ENCODE results near the gene PRKCA.

PRKCA gene

GRCh38 chr17:66775271-66775670, 472.9 kb downstream of the PRKCA start:
- no peak overlapping the region for H3K4me3 ChIP-seq (ENCODE audit: low read depth, low read length)
- no peak for DNase-seq (ENCODE audit: low read depth)
- TF ChIP-seq, protein P1, sequence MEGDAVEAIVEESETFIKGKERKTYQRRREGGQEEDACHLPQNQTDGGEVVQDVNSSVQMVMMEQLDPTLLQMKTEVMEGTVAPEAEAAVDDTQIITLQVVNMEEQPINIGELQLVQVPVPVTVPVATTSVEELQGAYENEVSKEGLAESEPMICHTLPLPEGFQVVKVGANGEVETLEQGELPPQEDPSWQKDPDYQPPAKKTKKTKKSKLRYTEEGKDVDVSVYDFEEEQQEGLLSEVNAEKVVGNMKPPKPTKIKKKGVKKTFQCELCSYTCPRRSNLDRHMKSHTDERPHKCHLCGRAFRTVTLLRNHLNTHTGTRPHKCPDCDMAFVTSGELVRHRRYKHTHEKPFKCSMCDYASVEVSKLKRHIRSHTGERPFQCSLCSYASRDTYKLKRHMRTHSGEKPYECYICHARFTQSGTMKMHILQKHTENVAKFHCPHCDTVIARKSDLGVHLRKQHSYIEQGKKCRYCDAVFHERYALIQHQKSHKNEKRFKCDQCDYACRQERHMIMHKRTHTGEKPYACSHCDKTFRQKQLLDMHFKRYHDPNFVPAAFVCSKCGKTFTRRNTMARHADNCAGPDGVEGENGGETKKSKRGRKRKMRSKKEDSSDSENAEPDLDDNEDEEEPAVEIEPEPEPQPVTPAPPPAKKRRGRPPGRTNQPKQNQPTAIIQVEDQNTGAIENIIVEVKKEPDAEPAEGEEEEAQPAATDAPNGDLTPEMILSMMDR (IDR thresholded peaks at IDR 0.05; ENCODE audit: low read depth, low read length): no peak
- no peak for TF ChIP-seq POLR2A (IDR thresholded peaks at IDR 0.05; ENCODE audit: extremely low read depth, insufficient read length)
- TF ChIP-seq MYC (IDR thresholded peaks at IDR 0.05; ENCODE audit: low read depth, low read length): no peak
- no peak for TF ChIP-seq MAX (IDR thresholded peaks at IDR 0.05; ENCODE audit: low read depth, low read length)

DNA sequence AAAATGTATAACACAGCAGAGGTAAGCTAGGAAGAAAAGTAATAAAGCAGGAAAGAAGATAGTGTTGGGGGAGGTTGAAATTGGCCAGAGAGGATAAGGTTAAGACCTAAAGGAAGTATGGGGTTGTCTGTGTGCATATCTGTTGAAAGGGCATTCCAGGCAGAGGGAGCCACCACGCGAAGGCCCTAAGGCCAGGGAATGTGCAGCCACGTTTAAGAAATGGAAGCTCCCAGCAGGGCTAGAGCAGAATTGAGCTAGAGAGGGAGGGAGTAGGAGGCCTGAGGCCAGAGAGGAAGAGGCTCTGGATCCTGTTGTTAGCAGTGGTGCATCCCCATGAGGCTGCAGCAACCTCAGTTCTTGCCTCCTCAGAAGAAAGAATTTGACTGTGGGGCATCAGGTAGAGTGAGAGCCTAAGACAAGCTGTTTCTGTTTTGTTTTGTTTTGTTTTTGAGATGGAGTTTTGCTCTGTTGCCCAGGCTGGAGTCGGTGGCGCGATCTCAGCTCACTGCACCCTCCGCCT, 473.5 kb downstream of the PRKCA start:
- no peak overlapping the region for H3K4me3 ChIP-seq (ENCODE audit: low read depth, low read length)
- DNase-seq (ENCODE audit: low read depth): no peak
- TF ChIP-seq, protein P1 (IDR thresholded peaks at IDR 0.05; ENCODE audit: low read depth, low read length): no peak
- TF ChIP-seq MYC (IDR thresholded peaks at IDR 0.05; ENCODE audit: low read depth, low read length) (no peak), MAX (IDR thresholded peaks at IDR 0.05; ENCODE audit: low read depth, low read length) (no peak), POLR2A (IDR thresholded peaks at IDR 0.05; ENCODE audit: extremely low read depth, insufficient read length) (no peak)

- TF ChIP-seq POLR2A (IDR thresholded peaks at IDR 0.05; ENCODE audit: extremely low read depth, insufficient read length): no peak
- no peak for TF ChIP-seq MYC (IDR thresholded peaks at IDR 0.05; ENCODE audit: low read depth, low read length)
- TF ChIP-seq, protein P1 (IDR thresholded peaks at IDR 0.05; ENCODE audit: low read depth, low read length): no peak
- no peak for TF ChIP-seq MAX (IDR thresholded peaks at IDR 0.05; ENCODE audit: low read depth, low read length)
- no peak overlapping the region for H3K4me3 ChIP-seq (ENCODE audit: low read depth, low read length)
- no peak for DNase-seq (ENCODE audit: low read depth)
Measured at GRCh38 chr17:66776999-66777688, 474.7 kb downstream of the PRKCA start.

DNA sequence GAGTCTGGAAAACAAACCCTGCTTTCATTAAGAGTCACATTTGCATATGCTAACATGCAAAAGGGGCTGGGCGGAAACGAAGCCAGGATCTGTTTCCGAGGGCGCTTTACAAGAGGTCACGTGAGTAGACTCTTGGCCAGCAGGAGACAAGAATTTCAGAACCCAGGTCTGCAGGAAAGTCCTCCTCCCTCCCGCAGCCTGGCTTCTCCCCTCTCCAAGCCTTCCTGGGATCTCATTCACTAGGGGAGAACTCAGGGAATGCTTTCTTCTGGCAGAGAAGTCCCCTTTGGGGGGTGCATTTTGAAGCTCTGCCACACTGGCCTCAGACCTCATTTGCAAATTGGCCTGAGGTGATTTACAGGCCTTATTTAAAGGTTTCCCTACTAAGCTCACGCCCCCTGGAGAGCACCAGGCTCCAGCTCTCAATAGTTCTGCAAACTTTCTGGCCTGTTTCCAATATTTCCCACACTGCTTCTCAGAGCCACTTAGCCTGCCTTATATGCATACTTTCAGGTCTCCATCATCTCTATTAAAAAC, 475.3 kb downstream of the PRKCA start:
- DNase-seq (ENCODE audit: low read depth): no peak
- TF ChIP-seq MYC (IDR thresholded peaks at IDR 0.05; ENCODE audit: low read depth, low read length) (no peak), POLR2A (IDR thresholded peaks at IDR 0.05; ENCODE audit: extremely low read depth, insufficient read length) (no peak), MAX (IDR thresholded peaks at IDR 0.05; ENCODE audit: low read depth, low read length) (no peak)
- TF ChIP-seq, protein P1 (IDR thresholded peaks at IDR 0.05; ENCODE audit: low read depth, low read length): no peak
- H3K4me3 ChIP-seq (ENCODE audit: low read depth, low read length): no peak overlapping the region

DNA sequence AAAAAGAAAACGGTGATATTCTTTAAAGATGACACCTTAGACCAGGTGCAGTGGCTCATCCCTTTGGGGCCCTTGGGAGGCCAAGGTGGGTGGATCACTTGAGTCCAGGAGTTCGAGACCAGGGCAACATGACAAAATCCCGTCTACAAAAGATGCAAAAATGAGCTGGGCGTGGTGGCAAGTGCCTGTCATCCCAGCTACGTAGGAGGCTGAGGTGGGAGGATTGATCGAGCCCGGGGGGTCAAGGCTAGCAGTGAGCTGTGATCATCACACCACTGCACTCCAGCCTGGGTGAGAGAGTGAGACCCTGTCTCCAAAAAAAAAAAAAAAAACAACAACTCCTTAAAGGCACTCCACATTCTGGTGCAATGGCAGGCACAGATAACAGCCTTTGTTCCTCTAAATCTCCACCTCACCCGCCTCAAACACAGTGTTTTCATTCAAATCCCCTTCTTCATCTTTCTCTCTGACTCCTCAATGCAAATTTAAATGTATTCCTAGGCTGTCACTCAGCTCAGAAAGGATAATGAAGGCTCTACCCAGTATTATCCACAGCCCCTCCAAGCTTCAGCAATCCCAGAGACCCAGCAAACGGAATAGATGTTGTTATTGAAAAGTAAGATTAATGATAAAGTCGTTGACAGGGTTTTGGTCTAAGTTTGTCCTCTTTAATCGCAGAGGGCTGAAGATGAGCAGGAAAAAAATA, 476.3 kb downstream of the PRKCA start:
- DNase-seq (ENCODE audit: low read depth): no peak
- TF ChIP-seq MYC (IDR thresholded peaks at IDR 0.05; ENCODE audit: low read depth, low read length): no peak
- TF ChIP-seq POLR2A (IDR thresholded peaks at IDR 0.05; ENCODE audit: extremely low read depth, insufficient read length): no peak
- no peak for TF ChIP-seq MAX (IDR thresholded peaks at IDR 0.05; ENCODE audit: low read depth, low read length)
- TF ChIP-seq, protein P1 (IDR thresholded peaks at IDR 0.05; ENCODE audit: low read depth, low read length): no peak
- H3K4me3 ChIP-seq (ENCODE audit: low read depth, low read length): no peak overlapping the region

All from NB4 (cell line).